HK-2 (cell line): ENCODE measurements around the gene PRDM10.
"Not testable (repeated sequence)": the region's sequence is repeated elsewhere in the genome, so short reads cannot be mapped to it uniquely, and the experiment has no call there.

Experiments used
- DNase-seq: peaks from one replicate; pipeline ENCODE4 v3.0.0-alpha.2; 2018; ENCODE audit not compliant: unreplicated experiment

PRDM10 gene

DNA sequence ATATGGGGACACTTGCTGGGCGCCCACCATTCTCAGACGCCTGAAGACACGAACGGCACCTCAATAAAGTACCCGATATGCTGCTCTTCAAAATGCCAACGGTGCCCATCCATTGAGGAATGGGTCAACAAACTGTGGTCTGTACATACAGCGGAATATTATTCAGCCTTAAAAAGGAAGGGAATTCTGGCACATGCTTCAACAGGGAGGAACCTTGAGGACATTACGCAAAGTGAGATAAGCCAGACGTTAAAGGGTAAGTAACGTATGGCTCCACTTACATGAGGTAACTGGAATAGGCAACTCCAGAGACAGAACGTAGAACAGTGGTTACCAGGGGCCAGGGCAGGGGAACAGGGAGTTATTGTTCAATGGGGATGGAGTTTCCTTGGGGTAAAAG is 28.0 kb downstream of the PRDM10 start:
- no peak for DNase-seq

DNA sequence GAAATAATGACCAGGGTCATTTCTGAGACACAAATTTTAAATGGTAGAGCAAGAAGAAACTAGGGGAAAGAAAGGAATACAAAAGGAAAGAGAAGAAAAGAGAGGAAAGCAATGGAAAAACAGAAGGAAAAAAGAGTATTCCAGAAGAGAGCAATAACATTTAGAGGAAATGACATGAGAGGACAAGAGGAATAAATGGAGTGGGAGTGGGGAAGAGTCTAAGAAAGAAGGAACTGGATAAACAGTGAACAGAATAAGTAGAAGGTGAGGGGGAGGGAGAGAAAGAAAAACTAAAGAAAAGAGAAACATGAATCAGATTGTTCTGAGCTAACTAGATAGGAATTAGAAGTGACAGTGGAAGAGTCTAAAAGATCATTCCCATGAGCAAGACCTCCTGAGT is 28.4 kb downstream of the PRDM10 start:
- no peak for DNase-seq

DNA sequence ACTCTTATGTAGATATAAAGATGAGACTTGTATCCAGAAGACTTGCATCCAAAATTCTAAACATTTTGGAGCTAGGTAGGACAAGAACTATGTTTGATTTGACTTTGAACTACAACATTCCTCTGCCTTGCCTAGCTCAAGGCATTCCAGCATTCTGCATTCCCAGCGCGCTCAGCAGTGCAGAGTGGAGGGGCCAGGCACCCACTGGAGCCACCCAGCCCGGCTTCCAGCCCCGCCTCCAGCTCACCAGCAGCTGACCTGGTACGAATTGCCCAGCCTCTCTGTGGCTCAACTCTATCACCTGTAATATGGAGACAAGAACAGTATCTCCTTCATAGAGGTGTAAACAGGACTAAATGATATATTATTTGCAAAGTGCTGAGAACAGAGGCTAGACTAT is 28.8 kb downstream of the PRDM10 start:
- no peak for DNase-seq

DNA sequence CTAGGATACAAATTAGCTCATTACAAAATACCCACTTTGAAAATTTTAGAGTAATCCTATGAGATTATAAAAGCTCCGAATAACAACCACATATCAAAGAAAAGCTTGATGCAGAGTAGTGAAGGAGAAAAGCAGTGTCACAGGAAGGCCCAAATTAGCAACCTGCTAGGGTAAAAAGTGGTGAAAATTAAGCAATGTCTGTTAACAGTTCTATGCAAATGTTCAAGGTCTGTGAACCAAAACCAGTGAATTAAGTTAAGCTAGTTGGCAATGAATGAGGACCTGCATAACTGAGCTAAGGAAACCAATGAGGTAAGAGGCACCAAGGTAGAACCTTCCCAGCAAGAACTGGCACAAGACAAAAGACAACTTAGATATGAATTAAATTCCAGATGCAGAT is 29.6 kb downstream of the PRDM10 start:
- DNase-seq = no peak

DNA sequence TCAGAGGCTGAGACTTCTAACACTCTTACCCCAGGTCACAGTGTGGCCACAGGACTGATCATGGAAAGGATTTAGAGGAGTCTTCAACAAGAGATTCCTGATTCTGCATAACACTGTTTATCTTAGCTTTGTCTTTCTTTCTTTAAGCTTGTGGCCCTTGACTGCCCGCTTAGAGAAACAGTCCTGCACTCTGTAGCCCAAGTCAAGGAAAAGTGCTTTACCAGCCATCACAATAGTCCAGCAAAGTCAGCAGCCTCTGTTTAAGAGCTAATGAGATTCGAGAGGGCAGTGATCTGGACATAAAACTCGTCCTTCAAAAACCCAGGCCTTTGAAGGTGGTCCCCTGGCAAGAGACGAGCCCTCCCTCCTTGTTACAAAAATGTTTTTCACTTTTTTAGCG is 30.0 kb downstream of the PRDM10 start:
- DNase-seq = no peak

DNA sequence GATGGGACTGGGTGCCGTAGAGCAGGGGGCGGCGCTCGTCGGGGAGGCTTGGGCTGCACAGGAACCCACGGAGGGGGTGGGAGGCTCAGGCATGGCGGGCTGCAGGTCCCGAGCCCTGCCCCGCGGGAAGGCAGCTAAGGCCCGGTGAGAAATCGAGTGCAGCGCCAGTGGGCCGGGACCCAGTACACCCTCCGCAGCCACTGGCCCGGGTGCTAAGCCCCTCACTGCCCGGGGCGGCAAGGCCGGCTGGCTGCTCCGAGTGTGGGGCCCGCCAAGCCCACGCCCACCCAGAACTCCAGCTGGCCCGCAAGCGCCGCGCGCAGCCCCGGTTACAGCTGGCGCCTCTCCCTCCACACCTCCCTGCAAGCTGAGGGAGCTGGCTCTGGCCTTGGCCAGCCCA is 30.8 kb downstream of the PRDM10 start:
- not testable (repeated sequence) for DNase-seq

DNA sequence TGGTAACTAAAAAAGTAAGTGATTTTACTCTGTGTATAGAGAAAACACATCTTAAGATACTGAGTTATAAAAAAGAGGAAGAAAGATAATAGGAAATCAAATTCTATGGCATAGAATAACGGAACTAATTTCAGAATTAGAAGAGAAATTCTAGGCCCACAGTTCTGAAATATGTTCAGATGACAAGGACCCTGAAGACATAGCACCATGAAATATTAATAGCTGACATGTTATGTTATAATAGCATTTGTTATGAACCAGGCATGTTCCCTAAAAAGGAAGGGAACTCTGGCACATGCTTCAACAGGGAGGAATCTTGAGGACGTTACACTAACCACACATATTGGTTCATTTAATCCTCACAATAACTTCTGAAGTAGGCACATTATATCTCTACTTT is 32.7 kb downstream of the PRDM10 start:
- no peak for DNase-seq

DNA sequence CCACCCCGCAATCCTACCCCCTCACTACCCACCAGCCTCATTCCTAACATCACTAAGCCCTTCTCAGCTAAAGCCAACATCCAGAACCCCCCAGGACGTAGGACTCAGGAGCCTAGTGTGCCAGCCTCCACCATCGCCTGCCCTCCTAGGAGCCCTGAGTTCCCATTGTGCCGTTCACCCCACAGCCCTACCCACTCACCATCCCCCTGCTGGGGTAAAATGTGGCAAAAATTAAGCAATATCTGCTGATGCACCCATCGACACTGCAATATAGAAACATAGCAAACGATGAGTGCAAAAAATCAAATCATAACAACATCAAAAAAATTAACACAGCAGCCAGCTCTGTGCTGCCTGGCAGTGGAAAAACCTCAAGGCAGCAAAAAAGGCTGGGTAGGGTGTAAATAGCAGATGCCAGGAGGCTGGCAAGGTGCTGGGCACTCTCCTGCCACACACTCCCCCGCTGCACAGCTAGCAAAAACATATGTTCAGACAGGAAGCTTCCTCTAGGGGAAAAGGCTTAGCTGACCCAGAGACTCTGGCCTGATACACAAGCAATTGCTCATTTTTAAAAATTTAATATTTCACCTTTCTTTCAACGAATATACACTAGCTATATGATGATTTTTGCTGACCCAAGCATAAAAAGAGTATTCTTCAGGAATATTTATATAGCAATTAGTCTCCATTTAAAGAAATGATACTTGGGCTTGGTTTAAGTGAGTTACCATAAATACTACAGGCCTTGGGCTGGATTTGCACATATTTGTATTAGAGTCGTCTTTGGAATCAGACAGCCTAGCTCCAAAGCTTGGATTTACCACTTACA is 33.8 kb downstream of the PRDM10 start:
- DNase-seq = no peak

DNA sequence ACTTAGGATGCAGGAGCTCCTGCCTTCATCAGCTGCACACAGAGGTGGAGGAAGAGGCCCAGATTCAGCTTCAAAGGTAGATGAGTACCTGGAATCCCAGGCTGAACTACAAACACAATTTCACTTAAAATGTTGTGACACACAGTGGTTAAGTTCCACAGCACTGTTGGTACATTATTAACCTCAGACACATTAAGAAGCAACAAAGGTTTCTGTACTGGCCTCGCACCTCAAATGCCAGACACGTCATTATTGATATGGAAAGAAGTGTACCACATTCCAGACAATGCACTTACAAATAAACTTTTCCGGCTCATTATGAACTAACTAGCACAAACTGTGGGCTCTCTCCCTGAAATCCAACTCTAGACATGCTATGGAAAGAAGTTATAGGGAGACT is 34.6 kb downstream of the PRDM10 start:
- DNase-seq = no peak

DNA sequence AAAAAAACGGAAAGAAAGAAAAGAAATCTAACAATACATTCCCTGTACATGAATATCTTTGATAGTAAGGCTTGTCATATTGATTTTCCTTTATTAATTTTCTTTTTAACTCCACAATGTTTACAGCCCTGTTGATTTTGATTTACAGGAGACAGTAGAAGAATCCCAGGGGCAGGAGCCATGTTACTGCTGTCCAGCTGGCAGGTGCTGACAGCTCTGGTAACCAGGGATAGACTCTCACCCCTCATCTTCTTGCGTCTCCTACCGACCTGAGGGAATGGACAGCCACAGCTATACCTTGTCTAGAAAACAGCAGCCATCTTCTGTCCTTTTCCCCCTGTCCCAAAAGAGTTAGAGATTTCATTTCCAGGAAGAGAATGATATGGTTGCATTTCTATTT is 37.4 kb downstream of the PRDM10 start:
- DNase-seq = no peak

DNA sequence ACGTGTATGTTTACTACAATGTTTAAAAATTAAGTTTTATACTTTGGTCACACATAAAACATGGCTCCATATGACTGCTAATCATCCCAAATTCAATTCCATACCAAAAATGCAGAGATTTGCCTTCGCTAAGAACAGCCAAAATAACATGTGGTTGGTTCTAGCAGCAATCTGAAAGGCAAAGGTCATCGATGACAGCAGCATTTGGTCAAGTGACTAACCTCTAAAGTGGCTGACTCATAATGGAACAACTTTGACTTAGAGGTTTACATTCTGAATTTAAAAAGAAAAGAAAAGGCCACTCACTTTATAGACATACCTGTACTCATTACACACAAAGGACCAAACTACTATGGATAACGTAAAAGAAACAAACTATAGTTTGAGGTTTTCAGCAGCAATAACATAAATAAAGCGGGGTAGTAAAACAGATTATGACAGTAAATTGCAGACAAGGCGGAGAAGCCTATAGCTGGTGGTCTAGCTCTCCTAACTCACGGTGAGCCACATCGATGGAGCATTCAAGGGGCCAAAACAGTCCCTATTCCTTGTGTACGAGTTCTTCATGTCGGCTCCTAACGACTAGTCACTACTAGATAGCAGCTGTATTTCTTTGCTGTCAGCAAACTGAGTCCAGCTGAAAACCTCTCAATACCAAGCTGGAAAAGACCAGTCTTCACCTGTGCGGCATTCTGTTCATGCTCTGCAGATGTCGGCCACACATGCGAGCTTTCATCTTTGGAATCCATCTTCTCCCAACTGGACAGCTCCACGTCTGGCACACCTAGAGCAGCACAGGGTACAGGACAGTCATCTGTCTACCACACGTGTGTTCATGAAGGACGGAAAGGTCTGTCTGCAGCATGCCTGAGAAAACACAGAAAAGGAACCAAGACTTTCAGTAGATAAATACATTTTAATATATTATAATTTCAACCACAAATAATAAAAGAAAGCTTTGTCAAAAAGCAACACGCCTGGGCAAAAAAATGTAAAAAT is 42.1 kb downstream of the PRDM10 start:
- no peak for DNase-seq

DNA sequence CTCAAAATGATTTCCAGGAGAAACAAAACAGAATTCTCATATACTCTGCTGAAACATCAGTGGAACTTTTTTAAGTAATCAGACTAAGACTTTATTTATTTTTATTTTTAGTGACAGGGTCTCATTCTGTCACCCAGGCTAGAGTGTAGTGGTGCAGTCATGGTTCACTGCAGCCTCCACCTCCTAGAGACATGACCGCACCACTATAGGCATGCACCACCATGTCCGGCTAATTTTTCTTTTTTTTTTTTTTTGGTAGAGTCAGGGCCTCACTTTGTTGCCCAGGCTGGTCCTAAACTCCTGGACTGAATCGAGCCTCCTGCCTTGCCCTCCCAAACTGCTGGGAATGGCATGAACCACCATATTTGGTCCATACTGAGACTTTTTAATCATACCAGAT is 42.9 kb downstream of the PRDM10 start:
- DNase-seq = no peak

DNA sequence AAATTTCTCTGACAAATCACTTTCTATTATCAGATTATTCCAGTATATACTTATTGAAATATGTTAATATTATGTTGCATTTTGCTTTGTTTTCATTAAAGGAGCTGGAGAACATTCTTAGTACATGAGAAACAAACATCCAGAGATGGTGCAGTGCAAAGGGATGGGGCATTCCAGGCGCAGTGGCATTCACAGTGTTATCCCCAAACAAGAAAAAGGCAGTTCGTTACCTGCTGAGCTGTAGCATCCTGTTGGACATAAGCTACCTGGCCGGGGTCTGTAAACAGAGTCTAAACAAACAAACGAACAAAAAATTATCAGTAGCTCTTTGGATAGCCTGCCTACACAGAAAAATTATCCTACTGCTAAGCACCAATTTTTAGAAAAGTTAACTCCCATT is 47.4 kb downstream of the PRDM10 start:
- no peak for DNase-seq

DNA sequence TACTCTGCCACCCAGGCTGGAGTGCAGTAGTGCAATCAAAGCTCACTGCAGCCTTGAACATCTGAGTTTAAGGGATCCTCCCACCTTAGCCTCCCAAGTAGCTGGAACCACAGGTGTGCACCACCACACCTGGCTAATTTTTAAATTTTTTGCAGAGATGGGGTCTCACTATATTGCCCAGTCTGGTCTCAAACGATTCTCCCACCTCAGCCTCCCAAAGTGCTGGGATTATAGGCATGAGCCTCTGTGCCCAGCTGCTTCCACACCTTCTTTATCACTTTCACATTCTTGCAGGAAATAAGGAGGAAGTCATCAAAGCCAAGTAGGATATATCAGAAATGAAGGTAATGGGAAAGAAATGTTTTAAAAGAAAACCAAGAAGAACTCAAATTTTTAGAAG is 47.9 kb downstream of the PRDM10 start:
- DNase-seq = not testable (repeated sequence)

DNA sequence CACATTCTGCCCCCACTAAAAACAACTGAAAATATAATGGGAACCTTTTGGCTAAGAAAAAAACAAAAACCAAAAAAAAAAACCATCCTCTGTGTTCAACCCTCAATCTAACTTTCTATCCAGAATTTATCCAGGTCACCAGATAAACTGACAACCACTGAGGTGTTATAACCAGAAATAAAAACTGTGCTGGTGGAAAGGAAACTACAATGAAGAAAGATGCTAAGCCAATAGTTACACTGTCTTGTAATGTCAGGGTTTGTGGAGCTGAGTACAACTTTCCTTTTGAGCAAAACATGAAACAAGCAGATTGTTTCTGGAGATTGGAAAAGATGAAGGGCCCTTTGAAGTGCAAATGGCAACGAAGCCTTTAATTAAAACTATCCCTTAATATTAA is 50.8 kb downstream of the PRDM10 start:
- no peak for DNase-seq

DNA sequence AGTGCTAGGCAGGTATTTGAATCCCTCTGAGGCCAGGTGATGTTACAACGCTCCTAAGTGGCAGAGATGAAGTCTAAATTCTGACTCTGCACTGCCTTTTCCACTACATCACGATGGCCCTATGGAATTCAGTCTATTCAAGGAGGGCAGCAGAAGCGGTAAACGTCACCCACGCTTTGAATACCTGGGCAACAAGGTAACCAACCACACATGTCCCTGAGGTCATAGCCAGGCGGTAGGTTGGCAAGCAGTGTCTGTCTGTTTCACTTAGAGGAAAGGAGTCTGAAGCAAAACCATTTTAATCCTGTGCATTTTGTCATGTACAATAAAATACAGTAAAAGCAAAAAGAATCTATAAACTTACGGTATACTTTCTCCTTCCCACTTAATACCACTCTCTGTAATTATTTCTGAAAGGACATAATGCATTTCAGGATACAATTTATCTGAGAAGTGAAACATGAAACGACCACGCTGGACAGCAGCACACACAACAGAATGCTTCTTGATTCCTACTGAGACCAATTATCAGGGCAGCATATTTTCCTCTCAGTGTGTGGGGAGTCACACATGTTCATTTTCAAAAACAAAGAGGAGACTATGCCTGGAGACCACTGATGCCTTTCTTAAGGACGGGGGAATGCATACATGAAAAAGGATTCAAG is 51.3 kb downstream of the PRDM10 start:
- no peak for DNase-seq

DNA sequence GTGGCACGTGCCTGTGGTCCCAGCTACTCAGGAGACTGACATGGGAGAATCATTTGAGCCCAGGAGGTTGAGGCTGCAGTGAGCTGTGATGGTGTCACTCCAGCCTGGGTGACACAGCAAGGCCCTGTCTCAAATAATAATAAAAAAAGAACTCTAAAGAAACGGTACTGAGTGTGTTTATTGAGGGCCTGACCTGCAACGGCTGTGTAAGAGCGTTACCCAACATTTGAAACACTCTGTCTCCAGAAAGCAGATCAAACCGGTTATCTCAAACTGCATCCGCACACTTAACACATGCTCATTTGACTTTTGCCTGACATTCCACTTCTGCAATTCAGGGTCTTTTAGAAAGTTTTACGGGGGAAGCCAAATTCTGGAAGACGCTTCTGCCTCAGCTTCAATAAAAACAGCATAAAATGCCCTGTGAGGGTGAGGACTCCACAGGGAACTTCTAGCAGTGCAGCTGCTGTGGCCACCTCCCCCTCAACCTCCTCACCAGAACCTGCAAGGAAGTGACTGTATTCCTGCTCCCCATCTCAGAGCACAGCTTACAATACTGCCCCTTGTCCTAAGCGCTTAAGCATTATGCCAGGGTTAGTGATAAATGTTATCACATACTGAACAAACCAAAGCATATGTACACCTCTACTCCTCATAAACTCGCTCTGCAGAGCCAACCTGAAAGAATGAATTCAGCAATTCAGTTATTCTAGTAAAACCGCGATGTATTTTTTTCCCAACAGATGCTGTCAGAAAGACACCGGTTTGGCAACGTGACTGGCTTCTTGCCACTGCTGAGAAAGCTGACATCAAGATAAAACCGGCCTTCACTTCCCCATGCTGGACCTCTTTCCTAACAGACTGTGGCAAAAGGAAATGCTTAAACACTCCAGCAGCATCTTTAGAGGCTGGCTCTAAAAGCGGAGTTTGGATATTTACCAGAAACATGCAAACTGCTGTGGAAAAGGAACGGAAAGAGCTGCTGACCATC is 52.2 kb downstream of the PRDM10 start:
- DNase-seq = no peak

DNA sequence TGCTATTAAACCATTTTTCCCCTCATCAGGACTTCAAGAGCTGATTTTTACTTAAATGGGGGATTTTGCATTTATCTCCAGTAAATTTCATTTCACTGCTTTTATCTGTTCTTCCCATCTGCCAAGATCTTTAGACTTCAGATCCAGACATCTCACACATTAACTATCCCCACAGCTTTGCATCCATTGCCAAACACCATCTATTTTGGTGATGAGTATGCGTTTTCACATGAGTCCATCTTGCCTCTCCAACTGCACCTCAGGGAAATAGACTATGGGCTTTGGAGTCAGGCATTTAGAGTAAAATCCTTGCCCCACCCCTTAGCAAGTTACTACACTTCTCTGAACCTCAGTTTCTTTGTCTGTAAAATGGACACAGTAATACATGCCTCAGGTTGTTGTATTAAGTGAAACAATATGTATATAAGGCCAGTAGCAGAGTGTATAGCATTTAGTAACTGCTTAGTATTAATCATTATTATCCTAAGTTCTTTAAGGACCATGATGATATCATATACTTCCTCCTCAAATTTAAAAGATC is 53.6 kb downstream of the PRDM10 start:
- DNase-seq = no peak

DNA sequence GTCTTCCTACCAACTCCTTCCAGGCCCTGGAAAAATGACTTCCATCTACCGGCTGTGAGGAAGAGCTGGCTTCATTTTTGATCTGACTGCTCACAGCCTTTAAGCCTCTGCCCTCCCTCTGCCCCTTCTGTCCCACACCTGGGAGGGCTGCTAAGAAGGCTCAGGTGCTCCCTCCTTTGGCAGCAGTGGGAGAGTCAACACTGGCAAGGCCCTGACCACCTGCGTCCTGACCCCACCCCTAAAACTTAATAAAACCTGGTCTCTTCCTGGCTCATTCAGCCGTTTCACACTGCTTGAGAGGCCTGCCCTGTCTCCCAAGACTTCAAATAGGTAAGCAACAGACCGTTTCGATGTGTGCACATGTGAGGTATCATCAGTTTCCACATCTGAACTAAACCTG is 55.2 kb downstream of the PRDM10 start:
- no peak for DNase-seq

DNA sequence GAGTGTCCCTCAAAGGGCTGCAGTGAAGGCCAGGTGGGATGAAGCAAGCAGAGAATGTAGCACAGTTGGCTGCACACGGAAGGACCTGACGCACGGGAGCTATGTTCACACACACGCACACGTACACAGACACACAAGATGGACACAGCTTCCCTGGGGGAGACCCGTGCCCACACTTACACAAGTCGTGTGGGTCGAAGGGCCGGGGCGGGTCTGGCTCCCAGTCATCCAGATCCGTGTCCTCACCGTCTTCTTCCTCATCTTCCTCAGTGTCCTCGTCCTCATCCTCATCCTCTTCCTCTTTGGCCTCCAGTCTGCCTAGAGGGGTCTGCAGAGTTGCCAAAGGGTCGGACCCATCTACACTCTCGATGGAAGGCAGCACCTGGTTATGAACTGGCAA is 55.7 kb downstream of the PRDM10 start:
- no peak for DNase-seq

DNA sequence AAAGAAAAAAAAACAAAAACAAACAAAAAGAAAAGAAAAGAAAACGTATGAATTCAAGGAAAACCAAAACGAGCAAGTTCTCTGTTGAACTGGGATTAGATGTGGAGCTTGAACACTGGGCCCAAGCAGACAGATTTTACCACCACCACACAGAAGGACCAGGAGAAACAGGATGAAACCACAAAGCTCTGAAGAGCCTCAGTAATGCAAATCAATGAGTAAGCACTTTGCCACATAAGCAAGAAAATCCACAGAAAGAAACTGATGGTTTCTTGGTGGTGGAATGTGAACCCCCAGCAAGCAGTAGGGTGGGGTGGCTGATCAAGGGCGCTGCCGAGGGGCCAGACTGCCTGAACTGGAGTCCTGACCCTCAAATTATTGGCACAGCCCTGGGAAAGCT is 56.4 kb downstream of the PRDM10 start:
- DNase-seq = no peak
